Keratinocyte (primary cell): ENCODE data around the gene ABHD16A. TPM values are rescaled to one million over a fixed set of nuclear protein-coding genes. Genes with fewer than 3 reads are reported as not detected.

Source experiments
- DNase-seq: peaks from one replicate; pipeline ENCODE4 v3.0.0-alpha.2; 2011; ENCODE audit warnings: low read depth, missing footprints, low spot score
- FAIRE-seq: peaks from 2 replicates; lab custom pipeline; 2011; peaks lifted over from hg19 to GRCh38; lab: Jason Lieb, UNC
- H2AFZ ChIP-seq: 2 replicates; pipeline ENCODE4 v1.6.0; 2012; ENCODE audit warnings: low read length, control low read depth, inconsistent platforms; ENCODE audit not compliant: control insufficient read depth
- H3K27ac ChIP-seq: 2 replicates; pipeline ENCODE4 v1.5.1; 2011; ENCODE audit warnings: low read length; ENCODE audit not compliant: control insufficient read depth, insufficient read depth
- H3K27me3 ChIP-seq: 3 replicates; pipeline ENCODE4 v1.6.0; 2011; ENCODE audit warnings: low read length; ENCODE audit not compliant: control insufficient read depth, insufficient read depth; ENCODE audit errors: extremely low read depth
- H3K36me3 ChIP-seq, 2 experiments: 2 replicates in 1 of 2; 3 replicates in 1 of 2; pipeline ENCODE4 v1.5.1; 2011; ENCODE audit warnings: low read length in 2 of 2, mild to moderate bottlenecking in 1 of 2; ENCODE audit not compliant: control insufficient read depth in 2 of 2, insufficient read depth in 2 of 2; ENCODE audit errors: extremely low read depth in 1 of 2
- H3K4me1 ChIP-seq: 3 replicates; pipeline ENCODE4 v1.5.1; 2011; ENCODE audit warnings: low read length; ENCODE audit not compliant: control insufficient read depth, insufficient read depth; ENCODE audit errors: extremely low read depth
- H3K4me2 ChIP-seq: 3 replicates; pipeline ENCODE4 v1.6.0; 2011; ENCODE audit warnings: low read depth, low read length; ENCODE audit not compliant: control insufficient read depth, insufficient read depth; ENCODE audit errors: extremely low read depth
- H3K4me3 ChIP-seq, 3 experiments: fragments of 200-600 bp in 1 of 3; sonication (generic) in 1 of 3; 2 replicates in 2 of 3; 3 replicates in 1 of 3; pipeline ENCODE4 v1.5.1; 2011 to 2016; ENCODE audit warnings: low read length in 3 of 3, mild to moderate bottlenecking in 3 of 3, control low read depth in 2 of 3, inconsistent platforms in 1 of 3, low read depth in 1 of 3, mixed read lengths in 1 of 3, mixed run types in 1 of 3, moderate library complexity in 1 of 3; ENCODE audit not compliant: control insufficient read depth in 2 of 3, insufficient read depth in 2 of 3; ENCODE audit errors: extremely low read depth in 1 of 3
- H3K79me2 ChIP-seq: 2 replicates; pipeline ENCODE4 v1.6.0; 2012; ENCODE audit warnings: low read length; ENCODE audit not compliant: control insufficient read depth, insufficient read depth
- H3K9ac ChIP-seq: 3 replicates; pipeline ENCODE4 v1.6.0; 2011; ENCODE audit warnings: low read length; ENCODE audit not compliant: control insufficient read depth, insufficient read depth; ENCODE audit errors: extremely low read depth
- H3K9me1 ChIP-seq: 3 replicates; pipeline ENCODE4 v1.6.0; 2011; ENCODE audit warnings: low read length; ENCODE audit not compliant: control insufficient read depth, insufficient read depth; ENCODE audit errors: extremely low read depth
- H3K9me3 ChIP-seq: 2 replicates; pipeline ENCODE4 v1.5.1; 2012; ENCODE audit warnings: low read depth, low read length; ENCODE audit not compliant: control insufficient read depth
- H4K20me1 ChIP-seq: 3 replicates; pipeline ENCODE4 v1.6.0; 2011; ENCODE audit warnings: low read length; ENCODE audit not compliant: control insufficient read depth, insufficient read depth; ENCODE audit errors: extremely low read depth
- EZH2 ChIP-seq: IDR thresholded peaks from one replicate; pipeline ENCODE4 v1.6.1; 2012; ENCODE audit warnings: inconsistent platforms, mild to moderate bottlenecking, low read length, moderate library complexity
- dilution Hi-C: fragments of 300-500 bp; cut with MboI; formaldehyde crosslinking; loops from one replicate; pipeline ENCODE4 v1.7.0; 2020; ENCODE audit warnings: low sequenced_read_pairs; ENCODE audit not compliant: extremely low pct_ligation_motif_present
- polyA plus RNA-seq, 5 experiments: library from polyadenylated mRNA; depleted of rRNA in 3 of 5; stranded (reverse) in 3 of 5; stranded (forward) in 1 of 5; unstranded in 1 of 5; fragments of >200 nt; gene quantifications; 1 replicate in 1 of 5; 2 replicates in 3 of 5; 3 replicates in 1 of 5; pipeline versions ENCODE4 v1.2.1 to v1.2.3, GENCODE V29; 2011 to 2012; ENCODE audit warnings: missing spikeins in 2 of 5, low read depth in 1 of 5, low replicate concordance in 1 of 5
- TF ChIP-seq, protein P1 (sequence below), 3 experiments: IDR thresholded peaks in 1 of 3; conservative IDR thresholded peaks in 1 of 3; optimal IDR thresholded peaks in 1 of 3; 2 replicates in 2 of 3; 3 replicates in 1 of 3; pipeline versions ENCODE3 to v1.5.1; 2011; ENCODE audit warnings: low read length in 3 of 3, mild to moderate bottlenecking in 3 of 3, moderate library complexity in 2 of 3, control low read depth in 1 of 3, inconsistent platforms in 1 of 3; ENCODE audit not compliant: insufficient read depth in 2 of 3; ENCODE audit errors: extremely low read depth in 1 of 3

Gene ABHD16A
- polyA plus RNA-seq, 1 donor (not counting 4 experiments of a cell fraction or from before 2014, with no cell fraction given), result 21.8 TPM

DNA sequence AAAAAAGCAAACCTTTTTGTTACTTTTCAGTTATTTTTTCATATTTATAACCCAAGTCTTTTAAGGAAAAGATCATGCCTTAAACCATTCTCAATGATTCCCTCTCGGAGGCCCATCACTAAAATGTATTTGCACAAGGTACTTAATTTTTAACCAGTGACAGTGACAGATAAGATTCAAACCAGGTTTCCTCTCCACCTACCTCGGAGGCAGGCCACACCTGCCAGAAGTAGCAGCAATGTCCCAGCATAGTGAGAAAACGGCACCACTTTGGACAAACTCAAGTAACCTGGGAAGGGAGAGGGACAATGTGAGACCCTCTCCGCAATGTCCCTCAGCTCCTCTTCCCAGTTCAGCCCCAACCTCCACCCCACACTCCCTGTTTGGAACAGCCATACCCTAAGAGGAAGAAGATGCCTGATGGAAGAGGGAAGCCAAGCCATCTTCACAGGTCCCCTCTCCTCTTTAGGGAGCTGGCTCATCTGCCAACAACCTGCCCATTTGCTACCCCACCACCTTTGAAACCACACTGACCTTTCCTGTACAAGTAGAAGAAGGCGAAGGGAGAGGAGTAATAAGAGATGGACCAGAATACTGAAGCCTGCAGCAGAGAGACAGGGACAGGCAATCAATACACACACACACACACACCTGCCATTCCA is 2.3 kb downstream of the ABHD16A start:
- Histone ChIP-seq H2AFZ (no peak overlapping the region), H3K9ac (no peak overlapping the region), H3K4me1 (peaks cover 9% of the 10 kb centered on the region), H3K79me2 (peaks cover 19% of the 10 kb centered on the region), H3K27me3 (no peaks in the 10 kb centered on the region), H4K20me1 (no peaks in the 10 kb centered on the region), H3K9me3 (no peaks in the 10 kb centered on the region), H3K4me3 (no peak overlapping the region), H3K36me3 (peaks cover 0 to 3% of the 10 kb centered on the region in 2 experiments), H3K27ac (no peak overlapping the region), H3K4me2 (no peak overlapping the region), H3K9me1 (no peaks in the 10 kb centered on the region)
- no peak for DNase-seq
- TF ChIP-seq, protein P1, sequence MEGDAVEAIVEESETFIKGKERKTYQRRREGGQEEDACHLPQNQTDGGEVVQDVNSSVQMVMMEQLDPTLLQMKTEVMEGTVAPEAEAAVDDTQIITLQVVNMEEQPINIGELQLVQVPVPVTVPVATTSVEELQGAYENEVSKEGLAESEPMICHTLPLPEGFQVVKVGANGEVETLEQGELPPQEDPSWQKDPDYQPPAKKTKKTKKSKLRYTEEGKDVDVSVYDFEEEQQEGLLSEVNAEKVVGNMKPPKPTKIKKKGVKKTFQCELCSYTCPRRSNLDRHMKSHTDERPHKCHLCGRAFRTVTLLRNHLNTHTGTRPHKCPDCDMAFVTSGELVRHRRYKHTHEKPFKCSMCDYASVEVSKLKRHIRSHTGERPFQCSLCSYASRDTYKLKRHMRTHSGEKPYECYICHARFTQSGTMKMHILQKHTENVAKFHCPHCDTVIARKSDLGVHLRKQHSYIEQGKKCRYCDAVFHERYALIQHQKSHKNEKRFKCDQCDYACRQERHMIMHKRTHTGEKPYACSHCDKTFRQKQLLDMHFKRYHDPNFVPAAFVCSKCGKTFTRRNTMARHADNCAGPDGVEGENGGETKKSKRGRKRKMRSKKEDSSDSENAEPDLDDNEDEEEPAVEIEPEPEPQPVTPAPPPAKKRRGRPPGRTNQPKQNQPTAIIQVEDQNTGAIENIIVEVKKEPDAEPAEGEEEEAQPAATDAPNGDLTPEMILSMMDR (optimal IDR thresholded peaks at IDR 0.05 in 1 of 3, IDR thresholded peaks at IDR 0.05 in 1 of 3, conservative IDR thresholded peaks at IDR 0.05 in 1 of 3; ENCODE audit: extremely low read depth in 1 of 3, insufficient read depth in 2 of 3, low read length in 3 of 3), result no peak
- TF ChIP-seq EZH2, result no peak
- no peak for FAIRE-seq
- dilution Hi-C loops, result no loop called here

DNA sequence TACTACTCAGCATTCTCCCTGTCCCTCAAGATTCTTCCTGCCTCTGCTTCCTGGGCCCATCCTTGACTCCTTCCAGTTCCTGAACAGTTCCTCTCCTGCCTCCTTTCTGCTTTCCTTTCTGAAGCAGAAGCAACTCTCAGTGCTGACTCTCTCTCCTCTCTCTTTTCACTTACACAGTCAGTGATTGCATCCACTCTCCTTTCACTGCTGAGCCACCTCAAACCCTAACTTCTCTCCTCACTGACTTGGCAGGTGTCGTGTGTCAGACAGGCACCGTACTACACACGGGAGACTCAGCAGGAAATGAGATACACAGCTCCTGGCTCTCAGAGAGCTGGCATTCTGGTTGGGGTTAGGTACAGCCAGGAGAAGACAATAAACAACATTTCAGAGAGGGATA is 5.6 kb downstream of the ABHD16A start:
- H3K36me3 ChIP-seq, result peaks cover 13 to 15% of the 10 kb centered on the region in 2 experiments
- dilution Hi-C loops, result no loop called here
- no peaks in the 10 kb centered on the region for H3K27me3 ChIP-seq

More for the DNA sequence above, 5.6 kb downstream of the ABHD16A start:
- no peak for FAIRE-seq
- TF ChIP-seq, protein P1 (optimal IDR thresholded peaks at IDR 0.05 in 1 of 3, IDR thresholded peaks at IDR 0.05 in 1 of 3, conservative IDR thresholded peaks at IDR 0.05 in 1 of 3; ENCODE audit: extremely low read depth in 1 of 3, insufficient read depth in 2 of 3, low read length in 3 of 3), result no peak
- no peak for TF ChIP-seq EZH2
- Histone ChIP-seq H2AFZ (no peak overlapping the region), H3K9me1 (no peaks in the 10 kb centered on the region), H3K27ac (no peak overlapping the region), H3K9ac (no peak overlapping the region), H3K4me3 (no peak overlapping the region), H3K4me2 (no peak overlapping the region), H4K20me1 (no peaks in the 10 kb centered on the region), H3K9me3 (no peaks in the 10 kb centered on the region), H3K4me1 (peaks cover 9% of the 10 kb centered on the region), H3K79me2 (peaks cover 18% of the 10 kb centered on the region)
- DNase-seq, result no peak
